ENCODE results near the gene LRP2.

LRP2 gene

DNA sequence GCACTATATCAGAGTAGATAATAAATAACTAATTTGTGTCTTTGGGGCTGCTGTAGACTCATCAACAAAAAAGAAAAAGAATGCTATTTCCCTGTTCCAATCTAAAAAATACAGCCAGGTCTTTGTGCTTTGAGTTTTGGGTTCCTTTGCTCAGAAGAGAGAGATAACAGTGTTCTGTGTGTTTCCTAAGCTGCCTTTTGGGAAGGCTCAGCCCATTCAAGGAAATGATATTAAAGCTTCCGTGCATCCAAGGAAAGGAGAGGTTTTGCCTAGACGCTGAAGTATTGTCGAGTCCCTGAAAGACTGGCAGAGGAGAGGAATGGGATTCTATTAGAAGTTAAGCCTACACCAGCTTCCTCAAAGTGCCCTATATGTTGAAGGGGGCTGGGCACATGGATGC is 25.8 kb upstream of the LRP2 start:
- H3K4me2 ChIP-seq (ENCODE audit: low read depth, low read length, poor library complexity, severe bottlenecking): no peak overlapping the region
- no peak overlapping the region for H3K4me3 ChIP-seq (ENCODE audit: low read length, poor library complexity, severe bottlenecking)
- H3F3A ChIP-seq (ENCODE audit: low read depth): no peaks in the 10 kb centered on the region
- H3K36me3 ChIP-seq (ENCODE audit: insufficient read depth, low read length): no peaks in the 10 kb centered on the region
- no peak for TF ChIP-seq EZH2phosphoT487 (IDR thresholded peaks at IDR 0.05; ENCODE audit: borderline replicate concordance)
- TF ChIP-seq, protein P1, sequence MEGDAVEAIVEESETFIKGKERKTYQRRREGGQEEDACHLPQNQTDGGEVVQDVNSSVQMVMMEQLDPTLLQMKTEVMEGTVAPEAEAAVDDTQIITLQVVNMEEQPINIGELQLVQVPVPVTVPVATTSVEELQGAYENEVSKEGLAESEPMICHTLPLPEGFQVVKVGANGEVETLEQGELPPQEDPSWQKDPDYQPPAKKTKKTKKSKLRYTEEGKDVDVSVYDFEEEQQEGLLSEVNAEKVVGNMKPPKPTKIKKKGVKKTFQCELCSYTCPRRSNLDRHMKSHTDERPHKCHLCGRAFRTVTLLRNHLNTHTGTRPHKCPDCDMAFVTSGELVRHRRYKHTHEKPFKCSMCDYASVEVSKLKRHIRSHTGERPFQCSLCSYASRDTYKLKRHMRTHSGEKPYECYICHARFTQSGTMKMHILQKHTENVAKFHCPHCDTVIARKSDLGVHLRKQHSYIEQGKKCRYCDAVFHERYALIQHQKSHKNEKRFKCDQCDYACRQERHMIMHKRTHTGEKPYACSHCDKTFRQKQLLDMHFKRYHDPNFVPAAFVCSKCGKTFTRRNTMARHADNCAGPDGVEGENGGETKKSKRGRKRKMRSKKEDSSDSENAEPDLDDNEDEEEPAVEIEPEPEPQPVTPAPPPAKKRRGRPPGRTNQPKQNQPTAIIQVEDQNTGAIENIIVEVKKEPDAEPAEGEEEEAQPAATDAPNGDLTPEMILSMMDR (conservative IDR thresholded peaks at IDR 0.05; ENCODE audit: low read length): no peak
- no peak overlapping the region for H2AFZ ChIP-seq (ENCODE audit: low read length)
- no peaks in the 10 kb centered on the region for H3K9me3 ChIP-seq (ENCODE audit: insufficient read depth, low read depth, low read length)
- no peaks in the 10 kb centered on the region for H3K27me3 ChIP-seq (ENCODE audit: insufficient read depth, low read length, poor library complexity, severe bottlenecking)
- no peaks in the 10 kb centered on the region for H4K20me1 ChIP-seq (ENCODE audit: insufficient read depth, low read length, poor library complexity, severe bottlenecking)
- no peaks in the 10 kb centered on the region for H3K79me2 ChIP-seq (ENCODE audit: insufficient read depth, low read length)
- no peak overlapping the region for H3K9ac ChIP-seq (ENCODE audit: low read depth, low read length, poor library complexity, severe bottlenecking)
- no peaks in the 10 kb centered on the region for H3K4me1 ChIP-seq (ENCODE audit: insufficient read depth, low read length, poor library complexity, severe bottlenecking)
- H3K9me2 ChIP-seq (replicated peaks; ENCODE audit: low read depth, low read length): no peaks in the 10 kb centered on the region

DNA sequence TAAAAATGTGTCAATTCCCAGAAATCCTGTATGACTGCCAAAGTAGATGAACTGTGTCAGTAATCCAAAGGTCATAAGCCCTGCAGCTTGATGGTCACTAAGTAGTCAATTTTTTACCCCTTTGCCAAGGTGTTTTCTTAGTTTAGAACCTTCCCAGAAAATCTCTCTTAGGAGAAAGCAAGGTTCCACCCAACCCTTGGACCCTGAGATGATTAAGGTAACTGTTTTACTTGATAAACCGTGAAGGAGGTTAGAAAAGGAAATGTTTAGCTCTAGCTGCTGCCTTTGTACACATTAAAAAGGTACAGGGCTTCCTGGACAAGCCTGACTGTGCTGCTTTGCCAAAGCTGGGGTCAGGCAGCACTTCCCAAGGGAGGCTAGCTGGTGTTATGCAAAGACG is 24.4 kb upstream of the LRP2 start:
- Histone ChIP-seq H3K79me2 (ENCODE audit: insufficient read depth, low read length) (no peaks in the 10 kb centered on the region), H3K27me3 (ENCODE audit: insufficient read depth, low read length, poor library complexity, severe bottlenecking) (no peaks in the 10 kb centered on the region), H2AFZ (ENCODE audit: low read length) (no peak overlapping the region), H3K9ac (ENCODE audit: low read depth, low read length, poor library complexity, severe bottlenecking) (no peak overlapping the region), H4K20me1 (ENCODE audit: insufficient read depth, low read length, poor library complexity, severe bottlenecking) (no peaks in the 10 kb centered on the region), H3K9me2 (replicated peaks; ENCODE audit: low read depth, low read length) (no peaks in the 10 kb centered on the region), H3K4me3 (ENCODE audit: low read length, poor library complexity, severe bottlenecking) (no peak overlapping the region), H3K4me2 (ENCODE audit: low read depth, low read length, poor library complexity, severe bottlenecking) (no peak overlapping the region), H3K4me1 (ENCODE audit: insufficient read depth, low read length, poor library complexity, severe bottlenecking) (no peaks in the 10 kb centered on the region), H3F3A (ENCODE audit: low read depth) (no peaks in the 10 kb centered on the region), H3K36me3 (ENCODE audit: insufficient read depth, low read length) (no peaks in the 10 kb centered on the region), H3K9me3 (ENCODE audit: insufficient read depth, low read depth, low read length) (no peaks in the 10 kb centered on the region)
- TF ChIP-seq, protein P1 (conservative IDR thresholded peaks at IDR 0.05; ENCODE audit: low read length): no peak
- no peak for TF ChIP-seq EZH2phosphoT487 (IDR thresholded peaks at IDR 0.05; ENCODE audit: borderline replicate concordance)

DNA sequence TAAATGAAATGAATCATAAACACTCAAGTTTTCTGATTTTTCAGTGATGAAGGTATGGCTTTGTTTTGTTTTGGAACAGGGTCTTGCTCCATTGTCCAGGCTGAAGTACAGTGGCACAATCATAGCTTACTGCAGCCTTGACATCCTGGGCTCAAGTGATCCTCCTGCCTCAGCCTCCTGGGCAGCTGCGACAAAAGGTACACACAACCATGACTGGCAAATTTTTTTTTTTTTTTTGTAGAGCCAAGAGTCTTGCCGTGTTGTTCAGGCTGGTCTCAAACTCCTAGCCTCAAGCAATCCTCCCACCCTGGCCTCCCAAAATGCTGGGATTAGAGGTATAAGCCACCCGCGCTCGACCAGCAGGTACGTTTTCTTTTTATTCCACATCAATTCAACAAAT is 22.5 kb upstream of the LRP2 start:
- TF ChIP-seq, protein P1 (conservative IDR thresholded peaks at IDR 0.05; ENCODE audit: low read length): no peak
- TF ChIP-seq EZH2phosphoT487 (IDR thresholded peaks at IDR 0.05; ENCODE audit: borderline replicate concordance): no peak
- Histone ChIP-seq H3K9me2 (replicated peaks; ENCODE audit: low read depth, low read length) (no peaks in the 10 kb centered on the region), H3F3A (ENCODE audit: low read depth) (no peaks in the 10 kb centered on the region), H3K9me3 (ENCODE audit: insufficient read depth, low read depth, low read length) (no peaks in the 10 kb centered on the region), H3K9ac (ENCODE audit: low read depth, low read length, poor library complexity, severe bottlenecking) (no peak overlapping the region), H3K4me2 (ENCODE audit: low read depth, low read length, poor library complexity, severe bottlenecking) (no peak overlapping the region), H3K4me3 (ENCODE audit: low read length, poor library complexity, severe bottlenecking) (no peak overlapping the region), H3K27me3 (ENCODE audit: insufficient read depth, low read length, poor library complexity, severe bottlenecking) (no peaks in the 10 kb centered on the region), H2AFZ (ENCODE audit: low read length) (no peak overlapping the region), H3K79me2 (ENCODE audit: insufficient read depth, low read length) (no peaks in the 10 kb centered on the region), H3K4me1 (ENCODE audit: insufficient read depth, low read length, poor library complexity, severe bottlenecking) (no peaks in the 10 kb centered on the region), H3K36me3 (ENCODE audit: insufficient read depth, low read length) (no peaks in the 10 kb centered on the region), H4K20me1 (ENCODE audit: insufficient read depth, low read length, poor library complexity, severe bottlenecking) (no peaks in the 10 kb centered on the region)

Data from Loucy (cell line).